Caki2 (cell line): Measurements from ENCODE around the gene NAT9. TPM values are rescaled to one million over a fixed set of nuclear protein-coding genes. Genes with fewer than 3 reads are reported as not detected.

Experiments used
- DNase-seq: peaks from one replicate; pipeline ENCODE4 v3.0.0-alpha.2; 2015; ENCODE audit warnings: low read depth
- in situ Hi-C: cut with HindIII; loops from 2 replicates; pipeline ENCODE4 v1.10.0; 2016; ENCODE audit warnings: low sequenced_read_pairs, low pct_unique_long_range_greater_than_20kb, mixed read lengths
- total RNA-seq: library from RNA; depleted of rRNA; stranded (reverse); fragments of >200 nt; shearing (Covaris generic); gene quantifications from 2 replicates; pipeline ENCODE4 v1.2.3, GENCODE V29; 2014; ENCODE audit warnings: low replicate concordance

Gene NAT9
- total RNA-seq, 1 experiment from 2014 or later, result 36.8 TPM

GRCh38 chr17:74785096-74785980, 9.2 kb upstream of the NAT9 start:
- in situ Hi-C loops, result no loop called here
- DNase-seq, result no peak

GRCh38 chr17:74784125-74784810, 8.1 kb upstream of the NAT9 start:
- in situ Hi-C loops, result no loop called here
- DNase-seq, result no peak

- no peak for DNase-seq
- in situ Hi-C loops, result no loop called here
These were observed 6.4 kb upstream of the NAT9 start for GRCh38 chr17:74782571-74782970.

- in situ Hi-C loops, result no loop called here
- peak; percentile 43 for DNase-seq
These were observed 4.5 kb upstream of the NAT9 start for GRCh38 chr17:74780443-74781238.

- DNase-seq, result no peak
- in situ Hi-C loops, result no loop called here
These were observed 3.8 kb upstream of the NAT9 start for GRCh38 chr17:74779948-74780400.

- no peak for DNase-seq
- in situ Hi-C loops, result no loop called here
These were observed 3.4 kb upstream of the NAT9 start for GRCh38 chr17:74779501-74779900.

- no peak for DNase-seq
- in situ Hi-C loops, result no loop called here
These were observed 2.8 kb upstream of the NAT9 start for GRCh38 chr17:74778960-74779359.

- in situ Hi-C loops, result no loop called here
- DNase-seq, result no peak
These were observed 1.9 kb upstream of the NAT9 start for GRCh38 chr17:74777901-74778515.

- no peak for DNase-seq
- in situ Hi-C loops, result no loop called here
These were observed 845 bp upstream of the NAT9 start for GRCh38 chr17:74776990-74777389.

- in situ Hi-C loops, result no loop called here
- no peak for DNase-seq
These were observed 619 bp downstream of the NAT9 start for GRCh38 chr17:74775409-74776043.

- in situ Hi-C loops, result no loop called here
- DNase-seq, result no peak
These were observed 2.3 kb downstream of the NAT9 start for GRCh38 chr17:74773871-74774286.

GRCh38 chr17:74773414-74773813, 2.7 kb downstream of the NAT9 start:
- no peak for DNase-seq
- in situ Hi-C loops, result no loop called here

GRCh38 chr17:74772053-74772452, 4.1 kb downstream of the NAT9 start:
- in situ Hi-C loops, result no loop called here
- DNase-seq, result no peak

- in situ Hi-C loops, result no loop called here
- DNase-seq, result no peak
These were observed 4.7 kb downstream of the NAT9 start for GRCh38 chr17:74771319-74771914.

- in situ Hi-C loops, result no loop called here
- no peak for DNase-seq
These were observed 5.4 kb downstream of the NAT9 start for GRCh38 chr17:74770498-74771318.

GRCh38 chr17:74769856-74770497, 6.2 kb downstream of the NAT9 start:
- DNase-seq, result no peak

More at GRCh38 chr17:74769856-74770497, 6.2 kb downstream of the NAT9 start:
- in situ Hi-C loops, result no loop called here
